Stimulated activated memory B cell treated with anti-CD40 and anti-IgM and Interleukin-4, amounts not matched to agents 10 μg/mL and 1 μg/mL and 100 μg/mL, for 72 hours (primary cell): ENCODE results near the gene FARP2.

Source experiments
- ATAC-seq: fragments of 150-1000 bp; cut with Tn5 transposase; 2 replicates; pipeline ENCODE4 v1.10.0; 2021
- H3K27ac Mint-ChIP-seq: one replicate; pipeline ENCODE4 v1.8.0; 2022; ENCODE audit warnings: mild to moderate bottlenecking, mixed read lengths
- H3K27me3 Mint-ChIP-seq: one replicate; pipeline ENCODE4 v1.8.0; 2022; ENCODE audit warnings: mixed read lengths
- H3K36me3 Mint-ChIP-seq: one replicate; pipeline ENCODE4 v1.8.0; 2022; ENCODE audit warnings: mixed read lengths
- H3K4me1 Mint-ChIP-seq: one replicate; pipeline ENCODE4 v1.8.0; 2022; ENCODE audit warnings: mixed read lengths
- H3K4me3 Mint-ChIP-seq: one replicate; pipeline ENCODE4 v1.8.0; 2022; ENCODE audit warnings: mild to moderate bottlenecking, moderate library complexity, mixed read lengths
- H3K9me3 Mint-ChIP-seq: one replicate; pipeline ENCODE4 v1.8.0; 2022; ENCODE audit warnings: mixed read lengths

FARP2 gene

DNA sequence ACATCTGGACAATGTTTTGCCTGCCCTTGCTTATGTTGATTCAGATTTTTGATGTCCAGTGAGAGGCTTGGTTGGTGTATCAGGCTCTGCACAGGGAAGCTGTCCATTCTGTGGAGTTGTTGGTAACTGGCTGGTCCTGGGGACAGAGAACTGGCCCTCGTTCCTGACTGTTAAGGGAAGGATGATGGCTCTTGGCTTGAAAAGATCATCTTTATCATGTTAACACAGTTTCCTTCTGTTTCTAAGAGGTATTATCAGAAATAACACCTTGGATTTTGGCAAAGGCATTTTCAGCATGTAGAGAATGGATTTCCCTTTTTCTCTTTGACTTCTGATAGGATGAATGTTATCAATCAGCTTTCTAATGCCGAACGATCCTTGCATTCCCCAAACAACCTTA, 133.0 kb downstream of the FARP2 start:
- no peaks in the 10 kb centered on the region for H3K27me3 Mint-ChIP-seq
- peaks cover 39% of the 10 kb centered on the region for H3K36me3 Mint-ChIP-seq
- H3K9me3 Mint-ChIP-seq: no peaks in the 10 kb centered on the region
- H3K4me1 Mint-ChIP-seq: no peaks in the 10 kb centered on the region
- ATAC-seq: no peak
- no peak overlapping the region for H3K4me3 Mint-ChIP-seq
- H3K27ac Mint-ChIP-seq: no peak overlapping the region

DNA sequence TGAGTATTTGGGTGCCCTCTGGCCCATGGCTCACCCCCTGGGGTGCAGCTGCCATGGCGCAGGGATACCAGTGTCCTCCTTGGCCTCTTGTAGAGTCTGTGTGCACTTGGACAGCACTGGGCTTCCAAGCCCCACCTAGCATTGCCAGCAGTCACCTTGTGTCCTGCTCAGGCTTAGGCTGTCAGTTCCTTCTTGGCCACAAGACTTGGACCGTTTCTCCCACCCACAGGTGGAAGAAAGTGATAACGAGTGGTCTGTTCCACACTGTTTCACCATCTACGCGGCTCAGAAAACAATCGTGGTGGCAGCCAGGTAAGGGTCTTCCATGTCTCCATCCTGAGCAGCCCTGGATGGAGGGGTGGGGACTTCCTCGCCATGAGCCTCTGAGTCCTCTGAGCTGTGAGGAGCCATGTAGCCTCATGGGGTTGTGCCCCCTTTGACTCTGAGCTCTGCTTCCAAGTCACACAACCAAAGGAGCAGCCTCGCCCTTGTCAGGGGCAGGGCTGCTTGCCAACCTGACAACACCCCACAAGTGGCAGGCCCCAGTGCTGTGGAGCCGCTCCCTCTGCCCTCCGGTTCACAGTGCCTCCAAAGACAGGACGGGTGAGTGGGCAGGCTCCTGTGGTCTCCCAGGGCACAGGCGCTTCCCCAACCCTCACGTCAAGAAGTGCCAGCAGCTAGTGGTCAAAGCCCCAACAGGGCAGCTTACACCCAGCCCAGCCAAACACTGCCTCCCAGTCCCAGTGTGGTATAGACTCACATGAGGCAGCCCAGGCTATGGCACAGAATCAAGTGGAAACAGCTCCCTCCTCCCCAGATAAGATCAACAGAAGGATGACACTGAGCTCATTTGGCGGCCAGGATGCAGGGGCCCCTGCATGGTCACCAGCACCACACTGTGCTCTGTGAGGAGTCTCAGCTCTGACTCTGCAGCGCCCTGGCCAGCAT, 133.9 kb downstream of the FARP2 start:
- ATAC-seq: peak; percentile 32
- Mint-ChIP-seq H3K4me1 (no peaks in the 10 kb centered on the region), H3K9me3 (no peaks in the 10 kb centered on the region), H3K36me3 (peaks cover 42% of the 10 kb centered on the region), H3K27ac (no peak overlapping the region), H3K27me3 (no peaks in the 10 kb centered on the region), H3K4me3 (no peak overlapping the region)

DNA sequence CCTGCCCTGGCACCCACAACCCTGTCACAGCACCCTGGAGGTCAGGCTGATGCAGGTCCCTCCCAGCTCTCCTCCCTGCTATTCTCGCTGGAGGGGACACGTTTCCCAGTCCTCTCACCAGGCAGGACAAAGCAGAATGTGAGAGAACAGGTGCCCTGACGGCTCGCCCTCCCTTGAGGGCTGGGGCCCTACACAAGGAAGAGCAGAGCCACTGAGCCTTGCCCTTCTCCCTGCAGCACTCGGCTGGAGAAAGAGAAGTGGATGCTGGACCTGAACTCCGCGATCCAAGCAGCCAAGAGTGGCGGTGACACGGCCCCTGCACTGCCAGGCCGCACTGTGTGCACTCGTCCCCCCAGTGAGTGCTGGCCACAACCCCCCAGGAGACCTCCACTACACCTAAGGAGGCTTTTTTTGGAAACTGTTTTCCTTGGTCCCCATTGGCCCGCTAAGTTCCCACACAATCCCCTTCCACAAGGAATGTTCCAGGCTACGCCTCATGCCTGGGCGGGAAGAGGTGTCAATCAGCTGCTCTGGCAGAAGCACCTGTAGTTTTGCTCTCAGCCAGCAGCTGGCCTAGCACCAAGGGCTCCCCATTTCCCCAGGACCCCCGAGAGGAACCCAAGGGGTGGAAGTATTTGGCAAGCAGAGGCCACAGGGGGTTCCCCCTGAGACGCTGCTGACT, 134.9 kb downstream of the FARP2 start:
- H3K4me1 Mint-ChIP-seq: no peaks in the 10 kb centered on the region
- no peak for ATAC-seq
- no peaks in the 10 kb centered on the region for H3K27me3 Mint-ChIP-seq
- H3K27ac Mint-ChIP-seq: no peak overlapping the region
- H3K9me3 Mint-ChIP-seq: no peaks in the 10 kb centered on the region
- H3K36me3 Mint-ChIP-seq: peaks cover 46% of the 10 kb centered on the region
- H3K4me3 Mint-ChIP-seq: no peak overlapping the region

DNA sequence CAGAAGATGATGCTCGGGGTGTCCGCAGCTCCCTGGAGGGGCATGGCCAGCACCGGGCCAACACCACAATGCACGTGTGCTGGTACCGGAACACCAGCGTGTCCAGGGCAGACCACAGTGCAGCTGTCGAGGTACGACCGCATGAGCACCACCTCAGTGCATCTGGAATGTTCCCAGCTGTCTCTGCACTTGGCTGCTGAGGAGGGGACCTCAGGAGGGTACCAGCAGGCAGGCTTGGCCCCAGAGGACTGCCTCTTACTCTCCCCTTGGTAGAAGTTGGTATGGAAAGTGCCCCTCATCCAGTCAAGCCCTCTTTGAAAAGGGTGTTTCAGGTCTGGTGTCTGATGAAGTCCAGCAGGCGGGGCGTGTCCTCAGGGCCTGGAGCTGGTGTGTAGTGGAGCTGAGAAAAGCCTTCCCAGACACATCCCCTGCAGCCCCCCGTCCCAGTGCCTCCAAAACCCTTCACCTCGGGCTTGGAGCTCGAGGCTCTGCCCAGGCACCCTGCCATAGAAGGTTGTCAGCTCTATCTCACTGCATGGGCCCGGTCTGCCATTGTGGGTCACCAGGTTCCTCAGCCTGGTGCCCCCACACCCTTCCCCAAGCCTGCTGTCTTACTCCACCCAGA, 135.6 kb downstream of the FARP2 start:
- peaks cover 48% of the 10 kb centered on the region for H3K36me3 Mint-ChIP-seq
- ATAC-seq: no peak
- H3K27me3 Mint-ChIP-seq: no peaks in the 10 kb centered on the region
- no peak overlapping the region for H3K4me3 Mint-ChIP-seq
- H3K9me3 Mint-ChIP-seq: no peaks in the 10 kb centered on the region
- no peak overlapping the region for H3K27ac Mint-ChIP-seq
- no peaks in the 10 kb centered on the region for H3K4me1 Mint-ChIP-seq

DNA sequence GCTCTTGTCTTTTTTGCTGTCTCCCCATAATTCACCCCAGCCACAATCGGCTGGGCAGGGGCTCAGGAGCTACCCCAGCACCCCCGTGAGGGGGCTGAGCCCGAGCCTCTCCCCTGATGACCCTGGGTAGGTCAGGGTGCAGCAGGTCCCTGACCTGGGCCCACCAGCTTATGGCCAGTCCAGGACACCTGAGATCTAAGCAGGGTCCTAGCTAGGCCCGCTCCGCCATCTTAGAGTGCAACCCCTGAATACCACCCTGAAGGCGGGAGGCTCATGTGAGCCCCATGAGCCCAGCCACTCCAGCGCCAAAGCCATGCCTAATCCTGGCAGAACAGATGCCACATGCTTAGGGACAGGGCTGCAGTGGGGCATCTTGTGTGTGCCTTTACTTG, 136.1 kb downstream of the FARP2 start:
- ATAC-seq: no peak
- Mint-ChIP-seq H3K27ac (no peak overlapping the region), H3K4me1 (no peaks in the 10 kb centered on the region), H3K36me3 (peaks cover 45% of the 10 kb centered on the region), H3K4me3 (no peak overlapping the region), H3K9me3 (no peaks in the 10 kb centered on the region), H3K27me3 (no peaks in the 10 kb centered on the region)

DNA sequence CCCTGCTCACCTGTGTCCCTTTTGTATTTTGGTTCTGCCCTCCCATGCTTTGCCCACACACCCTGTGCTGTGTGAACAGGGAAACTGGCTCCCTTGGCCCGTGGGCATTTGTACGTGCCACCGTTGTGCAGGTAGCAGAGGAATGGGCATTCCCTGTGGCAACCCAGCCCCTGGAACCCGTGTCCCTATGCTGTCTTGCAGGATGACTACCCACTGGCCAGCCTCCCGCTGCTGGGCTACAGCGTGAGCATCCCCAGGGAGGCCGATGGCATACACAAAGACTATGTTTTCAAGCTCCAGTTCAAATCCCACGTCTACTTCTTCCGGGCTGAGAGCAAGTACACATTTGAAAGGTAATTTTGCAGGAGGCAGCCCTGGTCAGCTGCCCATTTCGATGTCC, 137.0 kb downstream of the FARP2 start:
- Mint-ChIP-seq H3K27me3 (no peaks in the 10 kb centered on the region), H3K4me3 (no peak overlapping the region), H3K4me1 (no peaks in the 10 kb centered on the region), H3K9me3 (no peaks in the 10 kb centered on the region), H3K27ac (no peak overlapping the region), H3K36me3 (peaks cover 51% of the 10 kb centered on the region)
- ATAC-seq: no peak

DNA sequence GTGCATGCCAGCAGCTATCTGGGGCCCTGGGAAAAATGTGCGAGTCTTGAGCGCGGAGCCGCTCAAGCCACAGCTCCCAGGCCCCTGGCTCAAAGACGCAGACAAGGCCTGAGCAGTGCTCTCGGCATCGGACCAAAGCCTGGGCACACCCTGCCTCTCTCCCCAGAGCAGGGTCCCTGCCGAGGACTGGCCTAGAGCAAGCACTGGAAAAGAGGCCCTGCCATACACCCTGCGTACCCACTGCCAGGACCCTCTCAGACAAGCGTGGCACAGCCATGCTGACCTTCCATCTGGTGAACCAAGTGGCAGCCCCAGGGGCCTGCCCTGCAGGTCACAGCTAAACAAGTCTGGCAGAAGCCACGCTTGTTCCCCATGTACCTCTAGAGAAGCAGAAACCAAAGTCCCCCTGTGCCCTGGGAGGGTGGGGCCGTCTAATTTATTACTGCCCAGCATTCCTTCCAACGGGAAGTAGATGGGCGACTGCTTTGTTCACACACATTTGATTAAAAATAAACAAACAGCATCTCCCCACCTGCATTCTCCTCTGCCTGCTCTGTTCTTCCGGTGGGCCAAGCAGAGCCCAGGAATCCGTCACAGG, 138.3 kb downstream of the FARP2 start:
- Mint-ChIP-seq H3K27me3 (no peaks in the 10 kb centered on the region), H3K9me3 (no peaks in the 10 kb centered on the region), H3K27ac (no peak overlapping the region), H3K4me3 (no peak overlapping the region), H3K36me3 (peaks cover 56% of the 10 kb centered on the region), H3K4me1 (no peaks in the 10 kb centered on the region)
- no peak for ATAC-seq

DNA sequence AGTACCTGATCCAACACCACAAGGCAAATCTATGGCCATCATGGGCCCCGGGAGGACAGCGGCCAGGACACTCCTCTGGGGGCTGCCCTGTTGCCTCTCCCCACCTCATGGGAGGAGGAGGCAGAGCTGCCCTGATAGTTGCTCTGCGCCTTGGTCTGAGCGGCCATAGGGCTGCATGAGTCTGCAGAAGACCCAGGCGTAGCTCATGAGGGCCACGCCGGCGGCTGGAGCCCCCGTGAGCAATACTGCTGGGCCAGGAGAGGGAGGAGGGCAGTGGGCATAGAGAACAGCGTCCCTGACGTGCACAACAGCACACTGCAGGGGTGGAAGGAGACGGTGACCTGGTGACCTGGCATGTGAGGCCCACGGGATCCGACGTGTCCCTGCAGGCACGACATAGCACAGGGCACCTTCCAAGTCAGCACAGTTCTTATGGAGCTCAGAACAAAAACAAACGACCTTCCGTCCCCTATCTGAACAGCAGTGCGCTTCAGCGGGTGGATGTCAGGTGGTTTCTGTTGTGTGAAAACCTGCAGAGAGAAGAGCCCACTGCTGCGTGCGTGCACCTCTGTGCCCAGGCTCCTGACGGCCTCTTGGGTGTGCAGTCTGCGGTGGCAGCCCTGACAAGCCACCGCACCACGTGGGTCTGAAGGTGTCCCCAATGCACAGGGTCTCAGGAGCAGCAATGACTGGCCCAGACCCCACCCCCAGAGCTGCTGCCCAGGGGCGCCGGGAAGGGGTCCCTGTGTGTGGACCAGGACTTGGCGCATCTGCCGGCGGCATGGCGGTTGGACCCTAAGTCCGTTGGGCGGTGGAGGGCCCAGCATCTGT, 139.3 kb downstream of the FARP2 start:
- ATAC-seq: no peak
- Mint-ChIP-seq H3K27me3 (no peaks in the 10 kb centered on the region), H3K9me3 (no peaks in the 10 kb centered on the region), H3K4me1 (no peaks in the 10 kb centered on the region), H3K27ac (no peak overlapping the region), H3K4me3 (no peak overlapping the region), H3K36me3 (peaks cover 59% of the 10 kb centered on the region)

DNA sequence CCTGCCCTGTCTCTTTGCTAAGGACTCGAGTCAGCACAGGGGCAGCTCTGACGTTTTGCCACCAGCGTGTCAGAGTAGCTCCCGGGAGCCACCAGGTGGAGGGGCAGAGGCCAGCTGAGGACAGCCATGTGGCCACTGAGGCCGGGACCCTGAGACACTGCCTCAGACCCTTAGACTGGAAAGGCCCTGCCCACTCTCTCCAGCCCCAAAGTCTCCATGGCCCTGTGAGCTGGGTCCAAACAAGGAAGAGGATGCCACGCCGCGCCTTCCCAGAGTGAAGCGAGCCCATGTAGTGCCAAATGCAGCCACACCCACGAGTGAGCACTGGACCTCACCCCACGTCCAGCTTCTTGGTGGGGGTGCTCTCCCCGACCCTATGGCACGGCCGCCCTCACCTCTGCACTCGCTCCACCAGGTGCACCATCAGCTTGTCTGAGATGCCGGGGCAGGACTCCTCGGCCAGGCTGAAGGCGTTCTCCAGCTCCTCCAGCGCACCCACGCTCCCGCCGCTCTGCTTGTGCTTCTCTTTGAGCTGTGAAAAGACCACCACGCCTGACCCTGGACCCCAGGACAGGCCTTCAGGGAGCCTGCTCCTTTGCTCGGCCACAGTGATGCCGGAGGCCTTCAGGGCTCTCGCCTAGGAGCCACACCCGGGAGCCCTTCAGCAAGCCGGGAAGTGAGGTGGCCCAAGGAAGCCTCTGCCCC, 140.1 kb downstream of the FARP2 start:
- no peak overlapping the region for H3K4me3 Mint-ChIP-seq
- no peak for ATAC-seq
- H3K4me1 Mint-ChIP-seq: no peaks in the 10 kb centered on the region
- H3K27me3 Mint-ChIP-seq: no peaks in the 10 kb centered on the region
- H3K27ac Mint-ChIP-seq: no peak overlapping the region
- H3K36me3 Mint-ChIP-seq: peaks cover 60% of the 10 kb centered on the region
- no peaks in the 10 kb centered on the region for H3K9me3 Mint-ChIP-seq

DNA sequence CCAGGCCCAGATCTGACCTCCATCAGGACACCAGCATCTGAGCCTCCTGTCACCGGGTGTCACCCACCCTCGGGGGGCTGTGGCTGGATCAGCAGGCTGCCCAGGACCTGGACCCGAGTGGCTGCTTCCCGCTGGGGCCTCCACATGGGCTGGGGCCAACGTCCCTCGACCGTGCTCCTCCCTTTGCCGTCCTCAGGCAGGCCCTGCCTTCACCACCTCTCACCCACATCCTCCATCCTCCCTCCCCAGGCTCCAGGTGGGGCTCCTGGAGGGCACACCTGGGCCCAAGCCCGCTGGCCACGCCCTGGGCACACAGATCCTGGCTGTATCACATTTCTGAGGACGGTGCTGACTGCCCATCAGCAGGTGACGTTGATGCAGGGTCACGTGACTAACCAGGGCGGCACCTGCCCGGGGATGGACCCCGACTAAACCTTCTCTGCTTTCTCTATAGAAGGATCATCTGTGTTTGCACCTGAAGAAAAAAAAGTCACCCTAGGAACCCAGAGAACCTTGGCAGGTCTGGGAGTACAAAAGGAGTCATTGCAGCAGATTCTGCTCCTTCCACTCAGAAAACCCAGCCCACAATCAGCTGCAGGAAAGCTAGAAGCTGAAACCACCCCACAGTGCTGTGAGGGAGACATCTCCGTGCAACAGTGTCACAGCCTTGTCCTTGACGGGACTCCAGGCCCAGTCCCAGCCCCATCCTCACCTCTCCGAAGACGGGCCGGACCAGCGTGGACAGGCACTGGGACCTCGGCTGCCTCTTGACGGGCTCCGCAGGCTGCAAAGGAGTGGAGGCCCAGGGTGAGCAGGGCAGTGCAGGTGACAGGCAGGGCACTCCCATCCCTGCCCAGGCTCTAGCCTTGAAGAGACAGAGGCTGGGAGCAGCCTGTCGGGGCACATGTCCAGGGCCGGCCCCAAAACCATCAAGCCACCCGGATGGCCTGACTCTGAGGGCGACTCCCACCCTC, 141.1 kb downstream of the FARP2 start:
- Mint-ChIP-seq H3K9me3 (no peaks in the 10 kb centered on the region), H3K27me3 (no peaks in the 10 kb centered on the region), H3K4me3 (no peak overlapping the region), H3K36me3 (peaks cover 66% of the 10 kb centered on the region), H3K4me1 (no peaks in the 10 kb centered on the region), H3K27ac (no peak overlapping the region)
- ATAC-seq: no peak

DNA sequence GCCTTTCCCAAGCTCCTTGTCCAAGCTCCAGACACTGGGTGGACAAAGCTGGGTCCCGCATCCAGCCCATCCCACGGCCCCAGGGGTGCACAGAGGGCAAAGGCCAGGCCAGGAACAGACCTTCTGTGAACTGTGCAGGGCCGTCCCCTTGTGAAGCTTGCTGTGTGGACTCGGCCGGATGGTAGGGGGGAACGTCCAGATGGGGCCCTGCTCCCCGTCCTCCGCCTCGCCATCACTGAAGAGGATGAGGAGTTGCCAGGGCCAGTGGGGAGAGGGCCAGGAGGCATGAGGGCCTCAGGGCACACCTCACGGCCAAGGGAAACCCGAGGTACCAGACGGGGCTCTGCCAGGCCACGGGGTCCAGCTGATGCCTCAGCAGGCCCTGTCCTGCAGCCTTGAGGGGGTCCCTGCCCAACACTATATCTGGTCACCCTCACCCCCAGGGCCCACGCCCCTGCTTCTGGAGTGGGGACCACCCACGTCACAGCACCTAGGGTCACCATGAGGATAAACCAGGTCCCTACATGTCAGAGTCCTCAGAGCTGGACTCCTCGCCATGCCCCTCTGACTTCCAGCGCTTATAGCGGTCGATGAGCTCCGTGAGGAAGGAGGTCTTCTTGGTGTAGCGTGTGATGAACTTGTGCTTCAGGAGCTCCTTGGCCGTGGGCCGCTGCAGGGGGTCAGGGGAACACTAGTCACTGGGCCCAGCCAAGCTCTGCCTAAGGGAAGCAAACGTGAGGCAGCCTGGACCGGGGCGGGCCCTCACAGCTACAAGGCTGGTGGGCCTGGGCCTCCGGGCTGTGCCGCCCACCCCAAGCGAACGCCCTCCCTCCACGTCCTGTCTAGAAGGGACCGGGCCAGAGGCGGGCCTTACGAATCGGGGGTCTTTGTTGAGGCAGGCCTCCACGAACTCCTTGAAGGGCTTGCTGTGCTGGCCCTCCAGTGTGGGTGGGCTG, 142.3 kb downstream of the FARP2 start:
- Mint-ChIP-seq H3K4me1 (no peaks in the 10 kb centered on the region), H3K36me3 (peaks cover 62% of the 10 kb centered on the region), H3K27ac (no peak overlapping the region), H3K9me3 (no peaks in the 10 kb centered on the region), H3K27me3 (no peaks in the 10 kb centered on the region), H3K4me3 (no peak overlapping the region)
- no peak for ATAC-seq

DNA sequence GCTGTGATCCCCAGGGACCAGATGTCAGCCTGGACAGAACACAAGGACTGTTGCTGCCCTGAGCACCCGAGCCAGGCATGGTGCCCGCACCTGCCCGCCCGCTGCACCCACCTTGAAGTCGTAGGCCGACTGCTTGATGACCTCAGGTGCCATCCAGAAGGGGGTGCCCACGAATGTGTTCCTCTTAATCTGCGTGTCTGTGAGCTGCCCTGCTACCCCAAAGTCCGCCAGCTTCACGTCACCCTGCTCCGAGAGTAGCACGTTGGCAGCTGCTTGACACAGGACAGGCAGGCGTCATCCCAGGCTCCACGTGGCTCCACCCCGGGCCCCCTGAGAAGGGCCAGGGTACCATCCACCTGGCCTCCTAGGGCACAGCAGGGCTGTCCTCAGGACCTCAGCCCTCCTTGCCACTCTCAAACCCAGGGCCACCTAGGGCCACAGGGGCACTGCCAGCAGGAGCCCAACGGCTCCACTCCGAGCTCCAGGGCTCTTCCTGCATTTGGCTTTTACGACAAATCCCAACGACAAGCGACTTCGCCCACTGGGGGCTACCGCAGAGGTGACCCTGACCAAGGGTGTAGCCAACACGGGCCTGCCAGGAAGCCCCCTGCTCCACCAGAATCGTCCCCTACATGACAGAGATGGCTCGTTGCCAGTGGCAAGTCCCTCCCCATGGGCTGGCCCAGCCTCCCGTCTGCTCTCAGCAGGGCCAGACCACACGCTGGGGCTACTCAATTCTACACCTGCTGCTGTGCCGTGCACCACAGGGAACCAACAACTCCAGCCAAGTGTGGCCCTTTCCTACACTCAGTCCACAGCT, 143.3 kb downstream of the FARP2 start:
- no peak overlapping the region for H3K27ac Mint-ChIP-seq
- H3K4me3 Mint-ChIP-seq: no peak overlapping the region

More for the DNA sequence above, 143.3 kb downstream of the FARP2 start:
- H3K36me3 Mint-ChIP-seq: peaks cover 53% of the 10 kb centered on the region
- no peaks in the 10 kb centered on the region for H3K4me1 Mint-ChIP-seq
- no peak for ATAC-seq
- no peaks in the 10 kb centered on the region for H3K27me3 Mint-ChIP-seq
- no peaks in the 10 kb centered on the region for H3K9me3 Mint-ChIP-seq
